GM12878 (cell line): ENCODE measurements around the gene ABL1. TPM values are rescaled to one million over a fixed set of nuclear protein-coding genes. Genes with fewer than 3 reads are reported as not detected.

Source experiments
- ATAC-seq: fragments of 200-7000 bp; cut with Tn5 transposase; 3 replicates; pipeline ENCODE4 v1.9.1; 2020; ENCODE audit warnings: mild to moderate bottlenecking, moderate library complexity
- BruUV-seq: library from RNA; stranded (reverse); fragments of 400-500 nt; replicated peaks from 2 replicates; lab custom pipeline; 2021; lab: Mats Ljungman, UMichigan
- CTCF ChIA-PET: fragments of 300-600 bp; sonication (Branson Sonifier 250); formaldehyde crosslinking; extraction: SDS; loops from one replicate; lab custom pipeline; 2021; ENCODE audit warnings: inconsistent platforms; lab: Yijun Ruan, JAX
- POLR2A ChIA-PET: fragments of 350-600 bp; formaldehyde crosslinking; extraction: SDS; loops from one replicate; lab custom pipeline; 2021; ENCODE audit warnings: inconsistent platforms; lab: Charles Lee
- RAD21 ChIA-PET: fragments of 300-600 bp; sonication (Branson Sonifier 250); formaldehyde crosslinking; loops from one replicate; lab custom pipeline; 2023; ENCODE audit warnings: antibody characterized with exemption; ENCODE audit not compliant: unreplicated experiment; lab: Charles Lee
- SMC1A ChIA-PET: fragments of 300-600 bp; sonication (Branson Sonifier 250); formaldehyde crosslinking; loops from one replicate; lab custom pipeline; 2023; ENCODE audit not compliant: unreplicated experiment, uncharacterized antibody; lab: Charles Lee
- DNase-seq: peaks from one replicate; pipeline ENCODE4 v3.0.0-alpha.2; 2011; ENCODE audit warnings: low read depth, low spot score
- FAIRE-seq: peaks from 3 replicates; lab custom pipeline; 2011; peaks lifted over from hg19 to GRCh38; lab: Jason Lieb, UNC
- H2AFZ ChIP-seq: 2 replicates; pipeline ENCODE4 v1.6.0; 2011; ENCODE audit warnings: low read depth, low read length, control low read depth; ENCODE audit not compliant: control insufficient read depth
- H3K27ac ChIP-seq: 2 replicates; pipeline ENCODE4 v1.5.1; 2011; ENCODE audit warnings: control low read depth; ENCODE audit not compliant: control insufficient read depth, insufficient read depth
- H3K27me3 ChIP-seq, 2 experiments: replicated peaks in 1 of 2; 2 replicates each; pipeline versions ENCODE4 v1.6.0 to v1.6.1; 2011; ENCODE audit warnings: low read length in 1 of 2; ENCODE audit not compliant: control insufficient read depth in 2 of 2, insufficient read depth in 2 of 2
- H3K36me3 ChIP-seq, 2 experiments: 2 replicates each; pipeline ENCODE4 v1.5.1; 2011; ENCODE audit warnings: low read length in 1 of 2; ENCODE audit not compliant: control insufficient read depth in 2 of 2, insufficient read depth in 2 of 2
- H3K4me1 ChIP-seq: 2 replicates; pipeline ENCODE4 v1.6.1; 2011; ENCODE audit warnings: mild to moderate bottlenecking, low read length, moderate library complexity, mixed read lengths; ENCODE audit not compliant: control insufficient read depth, insufficient read depth
- H3K4me2 ChIP-seq: 2 replicates; pipeline ENCODE4 v1.6.0; 2011; ENCODE audit warnings: control low read depth; ENCODE audit not compliant: control insufficient read depth, insufficient read depth
- H3K4me3 ChIP-seq: fragments of 200-600 bp; sonication (generic); 2 replicates; pipeline ENCODE4 v1.5.1; 2016
- H3K79me2 ChIP-seq: 2 replicates; pipeline ENCODE4 v1.6.0; 2011; ENCODE audit warnings: low read length; ENCODE audit not compliant: control insufficient read depth, insufficient read depth
- H3K9ac ChIP-seq: 2 replicates; pipeline ENCODE4 v1.8.0; 2011; ENCODE audit warnings: low read length, control low read depth, mixed read lengths; ENCODE audit not compliant: control insufficient read depth, insufficient read depth
- H3K9me3 ChIP-seq: replicated peaks from 3 replicates; pipeline ENCODE4 v1.5.1; 2011; ENCODE audit warnings: mild to moderate bottlenecking, low read length; ENCODE audit not compliant: control insufficient read depth, insufficient read depth
- H4K20me1 ChIP-seq: 2 replicates; pipeline ENCODE4 v1.6.0; 2011; ENCODE audit not compliant: control insufficient read depth, insufficient read depth
- BCL11A ChIP-seq: IDR thresholded peaks from 2 replicates; pipeline ENCODE4 v1.6.1; 2011; ENCODE audit warnings: low read depth, low read length
- BMI1 ChIP-seq: fragments of 450-650 bp; IDR thresholded peaks from 2 replicates; pipeline ENCODE4 v1.6.1; 2016; ENCODE audit warnings: mild to moderate bottlenecking, moderate library complexity, borderline replicate concordance
- IKZF2 ChIP-seq, 2 experiments: fragments of 450-650 bp; IDR thresholded peaks; 2 replicates each; pipeline ENCODE4 v1.6.1; 2017; ENCODE audit warnings: mild to moderate bottlenecking in 2 of 2, moderate library complexity in 2 of 2
- JUNB ChIP-seq: IDR thresholded peaks from 2 replicates; pipeline ENCODE4 v1.6.1; 2016; ENCODE audit warnings: antibody characterized with exemption, mild to moderate bottlenecking
- MYB ChIP-seq: fragments of 150-350 bp; IDR thresholded peaks from 2 replicates; pipeline ENCODE4 v1.6.1; 2014; ENCODE audit warnings: mild to moderate bottlenecking, low read depth, low read length, borderline replicate concordance
- NBN ChIP-seq: fragments of 450-650 bp; IDR thresholded peaks from 2 replicates; pipeline ENCODE4 v1.6.1; 2016
- NFXL1 ChIP-seq: fragments of 450-650 bp; IDR thresholded peaks from 2 replicates; pipeline ENCODE4 v1.6.1; 2017; ENCODE audit warnings: antibody characterized with exemption, mild to moderate bottlenecking, borderline replicate concordance
- NFYA ChIP-seq: IDR thresholded peaks from 2 replicates; pipeline ENCODE4 v1.6.1; 2011; ENCODE audit warnings: low read depth, mild to moderate bottlenecking, low read length, improper control_type of control experiment, borderline replicate concordance
- NFYB ChIP-seq: IDR thresholded peaks from 2 replicates; pipeline ENCODE4 v1.6.1; 2011; ENCODE audit warnings: low read depth, mild to moderate bottlenecking, low read length, improper control_type of control experiment, moderate library complexity; ENCODE audit not compliant: insufficient read depth
- NR2F1 ChIP-seq: fragments of 450-650 bp; conservative IDR thresholded peaks from 2 replicates; pipeline ENCODE4 v1.6.1; 2017; ENCODE audit warnings: mild to moderate bottlenecking
- POLR2A ChIP-seq: IDR thresholded peaks from 2 replicates; pipeline ENCODE4 v1.6.1; 2011; ENCODE audit warnings: low read depth, mild to moderate bottlenecking, low read length
- YY1 ChIP-seq: IDR thresholded peaks from 2 replicates; pipeline ENCODE4 v1.6.1; 2011; ENCODE audit warnings: low read depth, mild to moderate bottlenecking, low read length
- ZSCAN29 ChIP-seq: fragments of 450-650 bp; IDR thresholded peaks from 2 replicates; pipeline ENCODE4 v1.6.1; 2017; ENCODE audit warnings: mild to moderate bottlenecking, moderate library complexity
- WGBS: methylation state at CpG from one replicate; pipeline ENCODE4 v1.1.6; 2016; ENCODE audit warnings: low lambda C conversion rate; ENCODE audit not compliant: insufficient replicate concordance, insufficient coverage; ENCODE audit errors: missing lambda C conversion rate; 5-methylcytosine and 5-hydroxymethylcytosine counted together
- in situ Hi-C: fragments of 300-500 bp; cut with MboI; formaldehyde crosslinking; loops from 9 replicates; pipeline ENCODE4 v1.14.3; 2018; ENCODE audit warnings: mixed read lengths
- intact Hi-C: fragments of 100-400 bp; cut with micrococcal nuclease; formaldehyde crosslinking; loops from one replicate; pipeline ENCODE4 v1.14.2; 2022; ENCODE audit not compliant: unreplicated experiment
- polyA plus RNA-seq, 11 experiments: library from polyadenylated mRNA; depleted of rRNA in 4 of 11; unstranded in 6 of 11; stranded (reverse) in 5 of 11; fragments of >200 nt; fragmentation: Nextera tagmentation in 4 of 11; fragmentation: Illumina TruSeq in 1 of 11; extraction: Ambion mirVana in 4 of 11; extraction: Trizol in 1 of 11; gene quantifications; 1 replicate in 1 of 11; 2 replicates in 10 of 11; pipeline versions ENCODE4 v1.2.1 to v1.2.3, GENCODE V29; 2011 to 2016; ENCODE audit warnings: inconsistent platforms in 2 of 11, missing spikeins in 2 of 11, low read depth in 1 of 11
- total RNA-seq, 4 experiments: library from RNA; depleted of rRNA in 3 of 4; stranded (reverse); fragments of >200 nt in 3 of 4; fragmentation: Illumina TruSeq in 1 of 4; extraction: Trizol in 1 of 4; gene quantifications; 2 replicates each; pipeline versions ENCODE4 v1.2.1 to v1.2.3, GENCODE V29; 2013 to 2021
- TF ChIP-seq, protein P1 (sequence below): IDR thresholded peaks from 2 replicates; pipeline ENCODE4 v1.6.1; 2012; ENCODE audit warnings: mild to moderate bottlenecking, low read depth, low read length
- TF ChIP-seq, protein P2 (sequence below), 3 experiments: IDR thresholded peaks in 2 of 3; conservative IDR thresholded peaks in 1 of 3; 2 replicates each; pipeline ENCODE4 v1.5.1; 2011; ENCODE audit warnings: low read depth in 3 of 3, low read length in 3 of 3, mild to moderate bottlenecking in 3 of 3, control low read depth in 2 of 3, moderate library complexity in 2 of 3, inconsistent platforms in 1 of 3, mixed read lengths in 1 of 3; ENCODE audit not compliant: control insufficient read depth in 2 of 3, insufficient read depth in 1 of 3; ENCODE audit errors: extremely low read depth in 1 of 3
- TF ChIP-seq, protein P3 (sequence below): IDR thresholded peaks from 2 replicates; pipeline ENCODE4 v1.6.1; 2012; ENCODE audit warnings: low read length, inconsistent platforms

ABL1 gene
- total and polyA plus RNA-seq, 10 of the 15 experiments (the other 5 are each of a cell fraction or from before 2014, with no cell fraction given): 0.79 to 51.5 (median 16.3) TPM

DNA sequence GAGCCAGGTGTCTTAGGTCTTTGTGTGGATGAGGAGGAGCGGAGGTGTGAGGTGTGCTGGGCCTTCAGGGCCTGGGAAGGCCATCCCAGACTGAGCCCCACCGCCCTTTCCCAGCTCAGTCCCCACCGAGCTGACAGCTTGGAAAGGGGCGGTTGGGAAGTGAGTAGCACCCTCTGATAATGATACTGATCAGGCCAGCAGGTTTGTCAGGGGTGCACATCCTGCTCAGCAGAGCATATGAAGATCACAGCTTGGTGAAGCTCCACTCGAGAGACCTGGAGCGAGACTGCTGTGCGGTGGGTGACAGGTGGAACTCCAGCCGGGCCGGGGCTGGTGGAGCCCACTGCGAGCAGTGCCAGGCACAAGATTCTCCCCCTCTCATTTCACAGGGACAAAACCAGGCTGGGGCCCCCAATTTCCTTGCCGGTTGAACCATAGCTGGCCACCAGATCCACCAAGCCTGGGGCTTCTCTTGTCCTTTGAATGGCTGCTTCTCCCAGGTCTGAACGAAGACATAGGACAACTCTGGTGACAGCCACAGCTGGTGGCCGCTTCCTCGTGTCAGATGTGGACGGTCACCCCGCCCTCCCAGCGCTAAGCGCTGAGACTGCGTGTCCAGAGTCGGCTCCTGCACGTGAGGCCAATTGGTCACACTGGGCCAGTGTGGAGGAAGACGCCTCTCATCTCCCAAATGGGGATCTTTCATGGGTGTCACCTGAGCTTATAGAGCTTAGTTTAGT is 53.3 kb downstream of the ABL1 start (continued):
- TF ChIP-seq YY1 (no peak), NFYA (no peak), NBN (no peak), BCL11A (no peak), NR2F1 (no peak), NFXL1 (no peak)
- TF ChIP-seq, protein P1, sequence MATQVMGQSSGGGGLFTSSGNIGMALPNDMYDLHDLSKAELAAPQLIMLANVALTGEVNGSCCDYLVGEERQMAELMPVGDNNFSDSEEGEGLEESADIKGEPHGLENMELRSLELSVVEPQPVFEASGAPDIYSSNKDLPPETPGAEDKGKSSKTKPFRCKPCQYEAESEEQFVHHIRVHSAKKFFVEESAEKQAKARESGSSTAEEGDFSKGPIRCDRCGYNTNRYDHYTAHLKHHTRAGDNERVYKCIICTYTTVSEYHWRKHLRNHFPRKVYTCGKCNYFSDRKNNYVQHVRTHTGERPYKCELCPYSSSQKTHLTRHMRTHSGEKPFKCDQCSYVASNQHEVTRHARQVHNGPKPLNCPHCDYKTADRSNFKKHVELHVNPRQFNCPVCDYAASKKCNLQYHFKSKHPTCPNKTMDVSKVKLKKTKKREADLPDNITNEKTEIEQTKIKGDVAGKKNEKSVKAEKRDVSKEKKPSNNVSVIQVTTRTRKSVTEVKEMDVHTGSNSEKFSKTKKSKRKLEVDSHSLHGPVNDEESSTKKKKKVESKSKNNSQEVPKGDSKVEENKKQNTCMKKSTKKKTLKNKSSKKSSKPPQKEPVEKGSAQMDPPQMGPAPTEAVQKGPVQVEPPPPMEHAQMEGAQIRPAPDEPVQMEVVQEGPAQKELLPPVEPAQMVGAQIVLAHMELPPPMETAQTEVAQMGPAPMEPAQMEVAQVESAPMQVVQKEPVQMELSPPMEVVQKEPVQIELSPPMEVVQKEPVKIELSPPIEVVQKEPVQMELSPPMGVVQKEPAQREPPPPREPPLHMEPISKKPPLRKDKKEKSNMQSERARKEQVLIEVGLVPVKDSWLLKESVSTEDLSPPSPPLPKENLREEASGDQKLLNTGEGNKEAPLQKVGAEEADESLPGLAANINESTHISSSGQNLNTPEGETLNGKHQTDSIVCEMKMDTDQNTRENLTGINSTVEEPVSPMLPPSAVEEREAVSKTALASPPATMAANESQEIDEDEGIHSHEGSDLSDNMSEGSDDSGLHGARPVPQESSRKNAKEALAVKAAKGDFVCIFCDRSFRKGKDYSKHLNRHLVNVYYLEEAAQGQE: no peak
- TF ChIP-seq, all 136 proteins: peak for 0

DNA sequence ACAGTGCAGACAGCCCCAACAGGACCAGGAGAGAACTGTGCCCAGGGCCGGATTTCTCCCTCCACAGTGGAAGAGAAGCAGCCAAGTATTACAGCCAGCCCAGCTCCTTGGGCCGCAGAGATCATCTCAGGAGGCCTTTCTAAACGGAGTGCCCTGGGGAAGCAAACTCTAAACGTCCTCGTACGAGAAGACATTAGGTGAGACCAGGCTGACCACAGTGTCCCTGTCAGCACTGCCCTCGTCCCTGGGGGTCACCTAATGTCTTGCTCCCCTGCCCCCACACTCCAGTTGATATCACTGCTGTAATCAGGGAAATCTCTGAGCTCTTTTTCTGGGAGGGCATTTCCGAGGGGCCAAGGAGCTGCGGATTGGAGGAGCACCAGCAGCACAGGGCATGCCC is 55.1 kb downstream of the ABL1 start:
- BruUV-seq: no TSS peak
- WGBS: 82% methylated on average over 9 of the region's 9 CpGs
- Histone ChIP-seq H3K27ac (no peak overlapping the region), H3K9ac (no peak overlapping the region), H3K36me3 (peaks cover 6 to 15% of the 10 kb centered on the region in 2 experiments), H3K4me1 (no peaks in the 10 kb centered on the region), H3K79me2 (no peaks in the 10 kb centered on the region), H3K9me3 (no peaks in the 10 kb centered on the region), H4K20me1 (no peaks in the 10 kb centered on the region), H3K4me2 (no peak overlapping the region), H2AFZ (no peak overlapping the region), H3K4me3 (no peak overlapping the region), H3K27me3 (no peaks in the 10 kb centered on the region)
- CTCF ChIA-PET: interaction anchor here (0.9 to 2.0 kb wide), 3 partner anchors 10 to 183 kb away, joined by 4 to 6 read pairs (median 4); no protein-coding TSS in a partner anchor
- FAIRE-seq: no peak
- intact Hi-C loops: no loop called here
- SMC1A ChIA-PET: interaction anchor here (1.0 kb wide), 1 partner anchor 9 kb away, joined by 3 read pairs; no protein-coding TSS in a partner anchor
- no peak for DNase-seq
- POLR2A ChIA-PET: no interaction called here
- RAD21 ChIA-PET: interaction anchor here (0.5 kb wide), 1 partner anchor 20 kb away, joined by 3 read pairs; no protein-coding TSS in a partner anchor
- in situ Hi-C loops: no loop called here
- no peak for ATAC-seq
- TF ChIP-seq, protein P2, sequence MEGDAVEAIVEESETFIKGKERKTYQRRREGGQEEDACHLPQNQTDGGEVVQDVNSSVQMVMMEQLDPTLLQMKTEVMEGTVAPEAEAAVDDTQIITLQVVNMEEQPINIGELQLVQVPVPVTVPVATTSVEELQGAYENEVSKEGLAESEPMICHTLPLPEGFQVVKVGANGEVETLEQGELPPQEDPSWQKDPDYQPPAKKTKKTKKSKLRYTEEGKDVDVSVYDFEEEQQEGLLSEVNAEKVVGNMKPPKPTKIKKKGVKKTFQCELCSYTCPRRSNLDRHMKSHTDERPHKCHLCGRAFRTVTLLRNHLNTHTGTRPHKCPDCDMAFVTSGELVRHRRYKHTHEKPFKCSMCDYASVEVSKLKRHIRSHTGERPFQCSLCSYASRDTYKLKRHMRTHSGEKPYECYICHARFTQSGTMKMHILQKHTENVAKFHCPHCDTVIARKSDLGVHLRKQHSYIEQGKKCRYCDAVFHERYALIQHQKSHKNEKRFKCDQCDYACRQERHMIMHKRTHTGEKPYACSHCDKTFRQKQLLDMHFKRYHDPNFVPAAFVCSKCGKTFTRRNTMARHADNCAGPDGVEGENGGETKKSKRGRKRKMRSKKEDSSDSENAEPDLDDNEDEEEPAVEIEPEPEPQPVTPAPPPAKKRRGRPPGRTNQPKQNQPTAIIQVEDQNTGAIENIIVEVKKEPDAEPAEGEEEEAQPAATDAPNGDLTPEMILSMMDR (IDR thresholded peaks at IDR 0.05 in 2 of 3, conservative IDR thresholded peaks at IDR 0.05 in 1 of 3; ENCODE audit: control insufficient read depth in 2 of 3, extremely low read depth in 1 of 3, insufficient read depth in 1 of 3, low read depth in 3 of 3, low read length in 3 of 3): no peak
- TF ChIP-seq BMI1: no peak
- no peak for TF ChIP-seq ZSCAN29
- TF ChIP-seq POLR2A: no peak
- no peak for TF ChIP-seq NFYB
- no peak for TF ChIP-seq IKZF2 (IDR thresholded peaks at IDR 0.05)
- no peak for TF ChIP-seq JUNB
- no peak for TF ChIP-seq MYB
- TF ChIP-seq, protein P3, sequence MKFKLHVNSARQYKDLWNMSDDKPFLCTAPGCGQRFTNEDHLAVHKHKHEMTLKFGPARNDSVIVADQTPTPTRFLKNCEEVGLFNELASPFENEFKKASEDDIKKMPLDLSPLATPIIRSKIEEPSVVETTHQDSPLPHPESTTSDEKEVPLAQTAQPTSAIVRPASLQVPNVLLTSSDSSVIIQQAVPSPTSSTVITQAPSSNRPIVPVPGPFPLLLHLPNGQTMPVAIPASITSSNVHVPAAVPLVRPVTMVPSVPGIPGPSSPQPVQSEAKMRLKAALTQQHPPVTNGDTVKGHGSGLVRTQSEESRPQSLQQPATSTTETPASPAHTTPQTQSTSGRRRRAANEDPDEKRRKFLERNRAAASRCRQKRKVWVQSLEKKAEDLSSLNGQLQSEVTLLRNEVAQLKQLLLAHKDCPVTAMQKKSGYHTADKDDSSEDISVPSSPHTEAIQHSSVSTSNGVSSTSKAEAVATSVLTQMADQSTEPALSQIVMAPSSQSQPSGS: no peak
